DND-41 (cell line): ENCODE data around the gene ANXA2.

Source experiments
- EZH2 ChIP-seq: IDR thresholded peaks from 3 replicates; pipeline ENCODE4 v1.6.1; 2012; ENCODE audit warnings: borderline replicate concordance, low read depth, mild to moderate bottlenecking, moderate library complexity, low read length, inconsistent platforms; ENCODE audit not compliant: severe bottlenecking
- TF ChIP-seq, protein P1 (sequence below): IDR thresholded peaks from 2 replicates; pipeline ENCODE4 v1.5.1; 2012; ENCODE audit warnings: borderline replicate concordance, low read length, moderate library complexity, mild to moderate bottlenecking; ENCODE audit not compliant: poor library complexity, severe bottlenecking; ENCODE audit errors: extremely low read depth

DNA sequence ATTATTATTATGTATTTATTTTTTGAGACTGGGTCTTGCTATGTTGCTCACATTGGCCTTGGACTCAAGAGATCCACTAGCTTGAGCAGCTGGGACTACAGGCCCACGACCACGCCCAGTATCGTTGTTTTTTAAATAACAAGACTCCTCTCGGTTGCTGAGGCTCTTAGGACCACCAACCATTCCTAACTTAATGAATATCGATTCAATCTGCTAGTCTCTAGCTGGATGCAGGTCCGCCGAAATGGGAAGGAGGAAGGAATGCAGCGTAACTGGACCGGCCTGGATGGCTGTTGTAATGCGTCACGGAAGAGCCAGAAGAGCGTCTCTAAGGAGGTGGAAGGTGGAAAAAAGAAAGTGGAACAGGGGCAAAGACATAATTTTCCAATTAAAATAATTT, 1.7 kb downstream of the ANXA2 start:
- TF ChIP-seq, protein P1, sequence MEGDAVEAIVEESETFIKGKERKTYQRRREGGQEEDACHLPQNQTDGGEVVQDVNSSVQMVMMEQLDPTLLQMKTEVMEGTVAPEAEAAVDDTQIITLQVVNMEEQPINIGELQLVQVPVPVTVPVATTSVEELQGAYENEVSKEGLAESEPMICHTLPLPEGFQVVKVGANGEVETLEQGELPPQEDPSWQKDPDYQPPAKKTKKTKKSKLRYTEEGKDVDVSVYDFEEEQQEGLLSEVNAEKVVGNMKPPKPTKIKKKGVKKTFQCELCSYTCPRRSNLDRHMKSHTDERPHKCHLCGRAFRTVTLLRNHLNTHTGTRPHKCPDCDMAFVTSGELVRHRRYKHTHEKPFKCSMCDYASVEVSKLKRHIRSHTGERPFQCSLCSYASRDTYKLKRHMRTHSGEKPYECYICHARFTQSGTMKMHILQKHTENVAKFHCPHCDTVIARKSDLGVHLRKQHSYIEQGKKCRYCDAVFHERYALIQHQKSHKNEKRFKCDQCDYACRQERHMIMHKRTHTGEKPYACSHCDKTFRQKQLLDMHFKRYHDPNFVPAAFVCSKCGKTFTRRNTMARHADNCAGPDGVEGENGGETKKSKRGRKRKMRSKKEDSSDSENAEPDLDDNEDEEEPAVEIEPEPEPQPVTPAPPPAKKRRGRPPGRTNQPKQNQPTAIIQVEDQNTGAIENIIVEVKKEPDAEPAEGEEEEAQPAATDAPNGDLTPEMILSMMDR: no peak
- TF ChIP-seq EZH2: no peak
